IMR-90 (cell line): ENCODE data around the gene CYSTM1. TPM values are rescaled to one million over a fixed set of nuclear protein-coding genes. Genes with fewer than 3 reads are reported as not detected.

Experiments used
- ATAC-seq: fragments of 200-7000 bp; cut with Tn5 transposase; 2 replicates; pipeline ENCODE4 v1.9.1; 2020; ENCODE audit warnings: low read depth, mild to moderate bottlenecking, moderate library complexity
- BruUV-seq: library from RNA; stranded (reverse); fragments of 400-500 nt; replicated peaks from 2 replicates; lab custom pipeline; 2021; lab: Mats Ljungman, UMichigan
- CTCF ChIA-PET: fragments of 300-600 bp; formaldehyde crosslinking; extraction: SDS; loops from one replicate; lab custom pipeline; 2021; ENCODE audit warnings: antibody characterized with exemption; lab: Yijun Ruan, JAX
- POLR2A ChIA-PET: fragments of 300-600 bp; sonication (Branson Sonifier 250); formaldehyde crosslinking; loops from one replicate; lab custom pipeline; 2022; ENCODE audit warnings: antibody characterized with exemption; ENCODE audit not compliant: unreplicated experiment; lab: Charles Lee
- DNase-seq: peaks from one replicate; pipeline ENCODE4 v3.0.0; 2013
- H2AFZ ChIP-seq: replicated peaks from 2 replicates; pipeline ENCODE3; 2013; ENCODE audit warnings: low read length, mild to moderate bottlenecking; ENCODE audit not compliant: poor library complexity
- H2AK5ac ChIP-seq: 2 replicates; pipeline ENCODE4 v1.6.1; 2013; ENCODE audit warnings: low read depth, low read length, inconsistent platforms
- H2AK9ac ChIP-seq: replicated peaks from 2 replicates; pipeline ENCODE3; 2013; ENCODE audit warnings: mild to moderate bottlenecking, low read depth, low read length, moderate library complexity; ENCODE audit not compliant: poor library complexity
- H2BK120ac ChIP-seq: 2 replicates; pipeline ENCODE4 v1.6.1; 2013; ENCODE audit warnings: low read depth, low read length, inconsistent platforms
- H2BK15ac ChIP-seq: 3 replicates; pipeline ENCODE4 v1.6.1; 2013; ENCODE audit warnings: low read depth, low read length, inconsistent platforms
- H2BK20ac ChIP-seq: 2 replicates; pipeline ENCODE4 v1.6.1; 2013; ENCODE audit warnings: low read depth, mild to moderate bottlenecking, inconsistent platforms, low read length, moderate library complexity
- H2BK5ac ChIP-seq: 2 replicates; pipeline ENCODE4 v1.6.1; 2013; ENCODE audit warnings: mild to moderate bottlenecking, low read depth, low read length, inconsistent platforms; ENCODE audit not compliant: poor library complexity, severe bottlenecking
- H3K14ac ChIP-seq: replicated peaks from 2 replicates; pipeline ENCODE4 v1.6.1; 2013; ENCODE audit warnings: low read depth, low read length, inconsistent platforms
- H3K18ac ChIP-seq: 2 replicates; pipeline ENCODE4 v1.6.1; 2013; ENCODE audit warnings: low read depth, low read length, control low read depth
- H3K23ac ChIP-seq: 2 replicates; pipeline ENCODE4 v1.6.1; 2013; ENCODE audit warnings: low read depth, low read length, inconsistent platforms
- H3K27ac ChIP-seq: 2 replicates; pipeline ENCODE4 v1.5.1; 2013; ENCODE audit warnings: mild to moderate bottlenecking, control low read depth, low read length; ENCODE audit not compliant: insufficient read depth
- H3K27me3 ChIP-seq: 2 replicates; pipeline ENCODE4 v1.6.1; 2013; ENCODE audit warnings: low read length; ENCODE audit not compliant: control insufficient read depth, insufficient read depth
- H3K36me3 ChIP-seq: 2 replicates; pipeline ENCODE4 v1.6.1; 2013; ENCODE audit warnings: low read length, mixed read lengths; ENCODE audit not compliant: control insufficient read depth, insufficient read depth
- H3K4ac ChIP-seq: 2 replicates; pipeline ENCODE4 v1.6.1; 2013; ENCODE audit warnings: low read depth, low read length, inconsistent platforms
- H3K4me1 ChIP-seq: 2 replicates; pipeline ENCODE4 v1.6.1; 2013; ENCODE audit warnings: low read length, mixed read lengths; ENCODE audit not compliant: control insufficient read depth, insufficient read depth
- H3K4me2 ChIP-seq: 2 replicates; pipeline ENCODE4 v1.6.1; 2013; ENCODE audit warnings: low read depth, mild to moderate bottlenecking, control low read depth, low read length, moderate library complexity
- H3K4me3 ChIP-seq: 2 replicates; pipeline ENCODE4 v1.5.1; 2013; ENCODE audit warnings: low read depth, mild to moderate bottlenecking, control low read depth, low read length, moderate library complexity; ENCODE audit not compliant: insufficient read depth
- H3K56ac ChIP-seq: 2 replicates; pipeline ENCODE4 v1.6.1; 2013; ENCODE audit warnings: low read length, inconsistent platforms; ENCODE audit not compliant: insufficient read depth; ENCODE audit errors: extremely low read depth
- H3K79me1 ChIP-seq, 2 experiments: 2 replicates each; pipeline ENCODE4 v1.6.1; 2013; ENCODE audit warnings: low read length in 2 of 2, inconsistent platforms in 1 of 2, low read depth in 1 of 2
- H3K9ac ChIP-seq: 2 replicates; pipeline ENCODE4 v1.6.1; 2013; ENCODE audit warnings: low read depth, low read length, control low read depth
- H3K9me1 ChIP-seq: 2 replicates; pipeline ENCODE4 v1.6.1; 2013; ENCODE audit warnings: low read length, inconsistent platforms; ENCODE audit not compliant: insufficient read depth
- H3K9me3 ChIP-seq: 2 replicates; pipeline ENCODE4 v1.6.1; 2013; ENCODE audit warnings: low read length; ENCODE audit not compliant: control insufficient read depth, insufficient read depth
- H4K20me1 ChIP-seq: 2 replicates; pipeline ENCODE4 v1.6.1; 2013; ENCODE audit warnings: low read length, inconsistent platforms; ENCODE audit not compliant: insufficient read depth
- H4K5ac ChIP-seq: 2 replicates; pipeline ENCODE4 v1.6.1; 2013; ENCODE audit warnings: mild to moderate bottlenecking, low read depth, low read length, control low read depth
- H4K8ac ChIP-seq, 2 experiments: 2 replicates each; pipeline ENCODE4 v1.6.1; 2013; ENCODE audit warnings: low read depth in 2 of 2, low read length in 2 of 2, control low read depth in 1 of 2, inconsistent platforms in 1 of 2
- H4K91ac ChIP-seq: 2 replicates; pipeline ENCODE4 v1.6.1; 2013; ENCODE audit warnings: low read depth, low read length, inconsistent platforms; ENCODE audit not compliant: insufficient read depth
- BHLHE40 ChIP-seq: fragments of 150-350 bp; IDR thresholded peaks from 2 replicates; pipeline ENCODE4 v1.6.1; 2016; ENCODE audit warnings: mild to moderate bottlenecking, low read depth, low read length
- CEBPB ChIP-seq: IDR thresholded peaks from 2 replicates; pipeline ENCODE4 v1.6.1; 2012; ENCODE audit warnings: low read depth, low read length, improper control_type of control experiment
- ELK1 ChIP-seq: fragments of 150-350 bp; IDR thresholded peaks from 2 replicates; pipeline ENCODE4 v1.6.1; 2016; ENCODE audit warnings: low read depth, mild to moderate bottlenecking, low read length, moderate library complexity, borderline replicate concordance
- FOS ChIP-seq: fragments of 150-350 bp; IDR thresholded peaks from 2 replicates; pipeline ENCODE4 v1.6.1; 2016; ENCODE audit warnings: low read depth, low read length
- MAFK ChIP-seq: IDR thresholded peaks from 2 replicates; pipeline ENCODE4 v1.6.1; 2012; ENCODE audit warnings: low read depth, low read length, improper control_type of control experiment
- MXI1 ChIP-seq: IDR thresholded peaks from 2 replicates; pipeline ENCODE4 v1.6.1; 2012; ENCODE audit warnings: low read depth, mild to moderate bottlenecking, low read length, moderate library complexity, borderline replicate concordance
- NFE2L2 ChIP-seq: fragments of 150-350 bp; IDR thresholded peaks from 2 replicates; pipeline ENCODE4 v1.6.1; 2016; ENCODE audit warnings: low read depth, mild to moderate bottlenecking, low read length
- POLR2A ChIP-seq: IDR thresholded peaks from 2 replicates; pipeline ENCODE4 v1.6.1; 2012; ENCODE audit warnings: mild to moderate bottlenecking, low read depth, low read length
- RCOR1 ChIP-seq: IDR thresholded peaks from 2 replicates; pipeline ENCODE4 v1.6.1; 2012; ENCODE audit warnings: mild to moderate bottlenecking, low read length, improper control_type of control experiment; ENCODE audit not compliant: insufficient replicate concordance
- RFX5 ChIP-seq: IDR thresholded peaks from 2 replicates; pipeline ENCODE4 v1.8.0; 2012; ENCODE audit warnings: low read depth, mild to moderate bottlenecking, low read length, moderate library complexity
- USF2 ChIP-seq: fragments of 150-350 bp; IDR thresholded peaks from 2 replicates; pipeline ENCODE4 v1.6.1; 2017; ENCODE audit warnings: mild to moderate bottlenecking, antibody characterized with exemption, low read length, low read depth
- WGBS, 2 experiments: methylation state at CpG; one replicate each; pipeline versions ENCODE4 v1.1.5 to v1.1.7; 2013; ENCODE audit warnings: missing lambda C conversion rate in 2 of 2; ENCODE audit not compliant: insufficient read length in 1 of 2; ENCODE audit errors: extremely low coverage in 2 of 2; 5-methylcytosine and 5-hydroxymethylcytosine counted together
- dilution Hi-C: fragments of 300-500 bp; cut with HindIII; formaldehyde crosslinking; loops from one replicate; pipeline ENCODE4 v1.14.3; 2018; ENCODE audit warnings: low sequenced_read_pairs; ENCODE audit not compliant: unreplicated experiment
- in situ Hi-C: fragments of 300-500 bp; cut with MboI; formaldehyde crosslinking; loops from 3 replicates; pipeline ENCODE4 v1.14.3; 2019; ENCODE audit warnings: low sequenced_read_pairs, inconsistent platforms, mixed read lengths
- intact Hi-C: fragments of 100-400 bp; cut with micrococcal nuclease; formaldehyde crosslinking; loops from 2 replicates; pipeline ENCODE4 v1.10.0; 2022
- polyA plus RNA-seq, 3 experiments: library from polyadenylated mRNA; depleted of rRNA; stranded (reverse); fragments of >200 nt; gene quantifications; 2 replicates each; pipeline ENCODE4 v1.2.3, GENCODE V29; 2012; ENCODE audit warnings: low replicate concordance in 1 of 3
- total RNA-seq: library from RNA; depleted of rRNA; stranded (reverse); fragments of >200 nt; gene quantifications from 2 replicates; pipeline ENCODE4 v1.2.3, GENCODE V29; 2012
- TF ChIP-seq, protein P1 (sequence below): conservative IDR thresholded peaks from 2 replicates; pipeline ENCODE4 v1.5.1; 2012; ENCODE audit warnings: mild to moderate bottlenecking, low read depth, low read length, improper control_type of control experiment

Gene CYSTM1
- total and polyA plus RNA-seq, 2 of the 4 experiments (the other 2 are of a cell fraction): 7.3 to 15.0 TPM

DNA sequence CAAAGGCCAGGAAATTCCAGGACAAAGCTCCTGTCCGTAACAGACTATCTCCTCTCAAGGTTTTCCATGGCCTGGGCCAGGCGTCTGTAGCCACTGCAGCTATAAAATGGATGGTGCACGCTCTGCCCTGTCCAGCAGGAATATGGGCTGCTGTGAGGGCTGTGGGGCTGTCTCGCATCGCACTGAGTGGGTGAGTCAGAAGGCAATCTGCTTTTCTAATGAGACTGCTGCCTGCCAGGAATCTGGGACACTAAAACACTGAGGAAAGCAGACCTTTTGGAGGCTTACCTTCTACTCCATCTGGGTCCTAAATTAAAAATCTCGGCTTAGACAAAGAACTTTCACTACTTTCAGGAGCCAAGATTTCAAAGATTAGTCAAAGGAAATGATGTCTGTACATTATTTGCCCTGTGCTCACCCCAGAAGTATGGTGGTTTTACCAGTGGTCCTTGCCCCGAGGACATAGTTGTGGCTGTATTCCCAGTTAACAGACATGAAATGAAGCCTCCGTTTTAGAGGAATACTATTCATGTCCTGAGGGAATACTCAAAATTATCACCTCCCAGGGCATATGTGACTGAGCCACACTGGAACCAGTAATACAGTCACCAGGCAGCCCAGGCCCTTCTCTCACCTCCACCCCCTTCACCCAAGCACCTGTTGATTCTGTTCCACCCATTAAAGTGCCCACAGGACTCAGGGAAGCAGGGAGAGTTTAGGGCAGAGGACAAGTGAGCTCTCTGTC is 71.6 kb downstream of the CYSTM1 start (continued):
- no peak for TF ChIP-seq MAFK
- TF ChIP-seq MXI1: peak; percentile 70; the same call in 1 of the 2 replicates

DNA sequence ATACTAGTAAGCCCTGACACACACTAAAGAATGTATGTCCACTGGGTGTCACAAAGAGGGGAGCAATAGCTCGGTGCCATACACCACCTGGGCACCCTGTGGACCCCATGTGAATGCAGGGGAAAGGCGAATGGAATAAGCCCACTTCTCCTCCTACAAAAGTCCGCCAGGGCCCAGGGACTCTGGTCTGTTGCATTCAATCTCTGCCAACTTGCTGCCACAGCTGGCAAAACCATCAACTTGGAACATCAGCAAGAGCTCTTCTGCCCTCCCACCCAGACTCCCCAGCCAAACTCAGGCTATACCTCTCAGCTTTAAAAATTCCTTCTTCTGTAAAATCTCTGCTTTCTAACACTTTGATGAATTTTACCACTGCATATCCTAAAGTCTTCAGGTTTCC is 73.4 kb downstream of the CYSTM1 start:
- peaks cover 5% of the 10 kb centered on the region; the same call in 1 of the 2 replicates for H3K36me3 ChIP-seq
- H3K9ac ChIP-seq: no peak overlapping the region
- H3K14ac ChIP-seq: no peak overlapping the region
- H4K91ac ChIP-seq: no peak overlapping the region
- no peak overlapping the region for H3K4me3 ChIP-seq
- H2AFZ ChIP-seq: no peak overlapping the region
- no peak overlapping the region for H2BK20ac ChIP-seq
- H2AK9ac ChIP-seq: no peak overlapping the region
- no peak overlapping the region for H4K8ac ChIP-seq
- in situ Hi-C loops (no loop called here), intact Hi-C loops (loop anchor here (10.0 kb wide), 3 partner anchors 386 to 476 kb away; partner anchors contain the start of genes CD14, HARS1, HARS2 and TMCO6), dilution Hi-C loops (no loop called here)
- H3K4ac ChIP-seq: no peak overlapping the region
- H2BK5ac ChIP-seq: no peak overlapping the region
- no peaks in the 10 kb centered on the region for H3K27me3 ChIP-seq
- peaks cover 20% of the 10 kb centered on the region; the same call in 1 of the 2 replicates for H4K20me1 ChIP-seq
- no peak overlapping the region for H2BK15ac ChIP-seq
- BruUV-seq: no TSS peak
- H3K23ac ChIP-seq: no peak overlapping the region
- H2AK5ac ChIP-seq: no peak overlapping the region
- WGBS, 2 experiments: 100% methylated on average over 1 of the region's 3 CpGs; no CpG with 5 or more reads in 1 of the 2 experiments
- H3K9me1 ChIP-seq: peaks cover 22% of the 10 kb centered on the region
- H3K79me1 ChIP-seq: peaks cover 34 to 80% of the 10 kb centered on the region in 2 experiments
- H3K4me2 ChIP-seq: no peak overlapping the region
- peaks cover 30% of the 10 kb centered on the region for H3K4me1 ChIP-seq
- no peak overlapping the region for H3K27ac ChIP-seq
- ChIA-PET POLR2A (no interaction called here), CTCF (interaction anchor here (0.9 kb wide), 1 partner anchor 98 kb away, joined by 3 read pairs; the partner anchor contains the start of gene HBEGF)
- H3K18ac ChIP-seq: no peak overlapping the region
- ATAC-seq: no peak
- H3K56ac ChIP-seq: no peak overlapping the region
- no peaks in the 10 kb centered on the region for H3K9me3 ChIP-seq
- H2BK120ac ChIP-seq: no peak overlapping the region
- H4K5ac ChIP-seq: no peak overlapping the region
- DNase-seq: no peak
- TF ChIP-seq CEBPB (no peak), USF2 (no peak), BHLHE40 (no peak), RCOR1 (no peak), FOS (no peak), ELK1 (no peak), POLR2A (no peak), MAFK (no peak), MXI1 (no peak), NFE2L2 (no peak), RFX5 (no peak)
- TF ChIP-seq, protein P1, sequence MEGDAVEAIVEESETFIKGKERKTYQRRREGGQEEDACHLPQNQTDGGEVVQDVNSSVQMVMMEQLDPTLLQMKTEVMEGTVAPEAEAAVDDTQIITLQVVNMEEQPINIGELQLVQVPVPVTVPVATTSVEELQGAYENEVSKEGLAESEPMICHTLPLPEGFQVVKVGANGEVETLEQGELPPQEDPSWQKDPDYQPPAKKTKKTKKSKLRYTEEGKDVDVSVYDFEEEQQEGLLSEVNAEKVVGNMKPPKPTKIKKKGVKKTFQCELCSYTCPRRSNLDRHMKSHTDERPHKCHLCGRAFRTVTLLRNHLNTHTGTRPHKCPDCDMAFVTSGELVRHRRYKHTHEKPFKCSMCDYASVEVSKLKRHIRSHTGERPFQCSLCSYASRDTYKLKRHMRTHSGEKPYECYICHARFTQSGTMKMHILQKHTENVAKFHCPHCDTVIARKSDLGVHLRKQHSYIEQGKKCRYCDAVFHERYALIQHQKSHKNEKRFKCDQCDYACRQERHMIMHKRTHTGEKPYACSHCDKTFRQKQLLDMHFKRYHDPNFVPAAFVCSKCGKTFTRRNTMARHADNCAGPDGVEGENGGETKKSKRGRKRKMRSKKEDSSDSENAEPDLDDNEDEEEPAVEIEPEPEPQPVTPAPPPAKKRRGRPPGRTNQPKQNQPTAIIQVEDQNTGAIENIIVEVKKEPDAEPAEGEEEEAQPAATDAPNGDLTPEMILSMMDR: no peak
